Measurements from ENCODE around the gene DEFB116.
"Not testable (repeated sequence)": the region's sequence is repeated elsewhere in the genome, so short reads cannot be mapped to it uniquely, and the experiment has no call there.

Gene DEFB116

DNA sequence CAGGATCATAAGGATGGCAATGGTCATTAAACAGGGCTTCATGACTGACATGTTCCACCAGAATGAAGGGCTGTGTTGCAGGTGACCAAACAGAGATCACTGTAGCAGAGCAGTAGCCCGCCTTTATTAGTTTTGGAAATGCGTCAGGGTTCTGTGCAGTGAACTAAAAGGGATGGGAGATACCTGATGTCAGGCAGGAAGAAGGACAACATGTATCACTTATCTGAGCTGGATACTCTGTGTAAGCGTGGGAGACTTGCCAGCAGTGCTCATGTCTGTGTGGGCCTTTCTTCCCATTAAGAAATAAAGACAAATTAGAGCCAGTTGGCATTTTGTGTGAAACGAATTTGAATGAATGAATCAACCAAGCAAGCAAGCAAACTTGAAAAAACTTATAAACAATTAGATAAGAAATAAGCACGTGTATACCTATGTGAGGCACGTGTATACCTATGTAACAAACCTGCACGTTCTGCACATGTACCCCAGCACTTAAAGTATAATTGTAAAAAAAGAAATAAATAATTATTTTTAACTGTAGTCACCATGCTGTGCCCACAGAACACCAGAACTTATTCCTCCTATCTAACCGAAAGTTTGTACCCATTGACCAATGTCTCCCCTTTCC is at the start of gene DEFB116:
TSS of gene DEFB116 (minus strand) at position 51 of the 628 bp plus-strand sequence. CDS start at position 51, 0 bp downstream.
- DNase-seq (ENCODE audit: low read depth) = no peak

GRCh38 chr20:31355981-31356380 is 47.6 kb upstream of the DEFB116 start:
- DNase-seq (ENCODE audit: low read depth) = no peak

DNA sequence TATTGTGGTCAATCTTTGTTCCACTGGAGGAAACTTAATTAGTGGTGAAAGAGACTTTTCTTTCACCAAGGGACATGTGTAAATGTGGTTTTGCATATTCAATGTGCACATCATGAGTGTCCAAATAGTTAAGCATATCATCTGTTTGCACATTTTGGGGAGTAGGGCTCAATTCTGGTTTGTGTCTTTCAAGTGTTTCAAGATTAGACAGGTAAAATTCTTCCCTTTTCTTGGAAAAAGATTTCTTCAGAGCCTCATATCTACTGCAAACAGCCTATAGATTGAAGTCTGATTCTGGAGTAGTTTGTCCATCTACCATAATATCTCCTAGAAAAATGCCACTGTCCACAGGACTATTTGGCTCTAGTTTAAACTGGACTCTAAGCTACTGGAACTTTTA is 33.1 kb upstream of the DEFB116 start:
- DNase-seq (ENCODE audit: low read depth) = no peak

DNA sequence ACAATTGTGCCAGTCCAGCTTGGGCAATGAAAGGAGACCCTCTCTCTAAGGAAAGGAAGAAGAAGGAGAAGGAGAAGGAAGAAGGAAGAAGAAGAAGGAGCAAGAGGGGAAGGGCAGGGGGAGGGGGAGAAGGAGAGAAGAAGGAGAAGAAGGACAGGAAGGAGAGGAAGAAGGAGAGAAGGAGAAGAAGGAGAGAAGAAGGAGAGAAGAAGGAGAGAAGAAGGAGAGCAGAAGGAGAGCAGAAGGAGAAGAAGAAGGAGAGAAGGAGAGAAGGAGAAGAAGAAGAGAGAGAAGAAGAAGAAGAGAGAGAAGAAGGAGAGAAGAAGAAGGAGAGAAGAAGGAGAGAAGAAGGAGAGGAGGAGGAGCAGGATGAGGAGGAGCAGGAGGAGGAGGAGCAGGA is 22.5 kb upstream of the DEFB116 start:
- DNase-seq (ENCODE audit: low read depth) = no peak

DNA sequence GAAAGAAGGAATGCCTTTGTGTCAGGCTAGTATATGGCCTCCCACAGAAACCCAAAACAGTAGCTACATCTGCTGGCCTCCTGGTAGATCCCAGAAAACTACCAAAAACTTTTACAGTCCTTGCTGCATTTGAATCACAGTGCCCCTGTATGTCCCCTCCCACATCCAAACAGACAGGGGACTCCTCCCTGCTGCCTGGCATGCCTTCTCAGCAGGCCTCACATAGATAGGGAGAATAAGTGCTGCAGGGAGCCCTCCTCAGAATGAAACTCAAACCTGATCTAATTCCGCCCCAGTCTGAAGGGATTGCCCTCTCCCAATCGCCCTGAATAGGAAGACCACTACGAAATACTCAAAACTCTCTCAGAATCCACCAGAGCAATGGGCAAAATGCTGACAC is 14.1 kb upstream of the DEFB116 start:
- DNase-seq (ENCODE audit: low read depth) = no peak

- not testable (repeated sequence) for DNase-seq (ENCODE audit: low read depth)
Measured at GRCh38 chr20:31284964-31285363, 23.4 kb downstream of the DEFB116 start.

- DNase-seq (ENCODE audit: low read depth) = no peak
Measured at GRCh38 chr20:31278178-31278577, 30.2 kb downstream of the DEFB116 start.

DNA sequence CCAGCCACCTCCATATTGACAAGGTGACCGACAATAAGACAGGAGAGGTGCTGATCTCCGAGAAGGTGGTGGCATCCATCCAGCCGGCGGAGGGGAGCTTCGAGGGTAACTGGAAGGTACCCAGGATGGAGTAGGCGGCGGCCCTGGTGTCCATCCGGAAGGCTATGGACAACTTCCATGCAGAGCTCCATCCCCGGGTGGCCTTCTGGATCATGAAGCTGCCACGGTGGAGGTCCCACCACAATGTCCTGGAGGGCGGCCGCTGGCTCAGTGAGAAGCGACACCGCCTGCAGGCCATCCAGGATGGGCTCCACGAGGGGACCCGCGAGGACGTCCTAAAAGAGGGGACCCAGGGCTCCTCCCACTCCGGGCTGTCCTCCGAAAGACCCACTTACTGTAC is 33.9 kb downstream of the DEFB116 start:
- no peak for DNase-seq (ENCODE audit: low read depth)

- DNase-seq (ENCODE audit: low read depth) = no peak
Measured at GRCh38 chr20:31260326-31260932, 48.0 kb downstream of the DEFB116 start.

GRCh38 chr20:31257364-31257763 is 51.0 kb downstream of the DEFB116 start, which contains the start of gene DEFB115:
TSS of gene DEFB115 (plus strand) at chr20:31257664. CDS start at chr20:31257664, 0 bp downstream.
- DNase-seq (ENCODE audit: low read depth) = no peak

GRCh38 chr20:31256959-31257358 is 51.4 kb downstream of the DEFB116 start:
- no peak for DNase-seq (ENCODE audit: low read depth)
